GM18868 (cell line): Measurements from ENCODE around the gene NUTM2A.
"Not testable (repeated sequence)": the region's sequence is repeated elsewhere in the genome, so short reads cannot be mapped to it uniquely, and the experiment has no call there.

Experiments used
- ATAC-seq: cut with Tn5 transposase; IDR thresholded peaks from one replicate; pipeline ENCODE4 v1.9.1; 2021; ENCODE audit warnings: mild to moderate bottlenecking, moderate library complexity; ENCODE audit not compliant: unreplicated experiment

The NUTM2A gene

GRCh38 chr10:87225148-87225547, at the start of gene NUTM2A:
NUTM2A (plus strand) TSS chr10:87225448; CDS start chr10:87225831, 383 bp downstream.
- ATAC-seq: not testable (repeated sequence)

- not testable (repeated sequence) for ATAC-seq
Observed at GRCh38 chr10:87177587-87177986, 47.7 kb upstream of the NUTM2A start.

GRCh38 chr10:87184421-87184820, 40.8 kb upstream of the NUTM2A start:
- ATAC-seq: not testable (repeated sequence)

GRCh38 chr10:87186016-87186415, 39.2 kb upstream of the NUTM2A start:
- not testable (repeated sequence) for ATAC-seq

- ATAC-seq: not testable (repeated sequence)
Observed at GRCh38 chr10:87187573-87187972, 37.7 kb upstream of the NUTM2A start.

GRCh38 chr10:87191841-87192240, 33.4 kb upstream of the NUTM2A start:
- ATAC-seq: not testable (repeated sequence)

GRCh38 chr10:87200924-87201323, 24.3 kb upstream of the NUTM2A start:
- peak; percentile 61 for ATAC-seq

GRCh38 chr10:87204801-87205200, 20.4 kb upstream of the NUTM2A start:
- not testable (repeated sequence) for ATAC-seq

- ATAC-seq: not testable (repeated sequence)
Observed at GRCh38 chr10:87206922-87207321, 18.3 kb upstream of the NUTM2A start.

GRCh38 chr10:87210309-87210708, 14.9 kb upstream of the NUTM2A start:
- ATAC-seq: not testable (repeated sequence)

GRCh38 chr10:87211848-87212247, 13.4 kb upstream of the NUTM2A start:
- not testable (repeated sequence) for ATAC-seq

- not testable (repeated sequence) for ATAC-seq
Observed at GRCh38 chr10:87213150-87213765, 12.0 kb upstream of the NUTM2A start.

GRCh38 chr10:87213806-87214205, 11.4 kb upstream of the NUTM2A start:
- not testable (repeated sequence) for ATAC-seq

- not testable (repeated sequence) for ATAC-seq
Observed at GRCh38 chr10:87216120-87216519, 9.1 kb upstream of the NUTM2A start.

- ATAC-seq: not testable (repeated sequence)
Observed at GRCh38 chr10:87219370-87219769, 5.9 kb upstream of the NUTM2A start.

GRCh38 chr10:87222789-87223188, 2.5 kb upstream of the NUTM2A start:
- ATAC-seq: not testable (repeated sequence)

GRCh38 chr10:87228247-87228646, 3.0 kb downstream of the NUTM2A start:
- not testable (repeated sequence) for ATAC-seq

GRCh38 chr10:87229211-87229610, 4.0 kb downstream of the NUTM2A start:
- not testable (repeated sequence) for ATAC-seq

- ATAC-seq: not testable (repeated sequence)
Observed at GRCh38 chr10:87234854-87235253, 9.6 kb downstream of the NUTM2A start.

- not testable (repeated sequence) for ATAC-seq
Observed at GRCh38 chr10:87237244-87237643, 12.0 kb downstream of the NUTM2A start.

GRCh38 chr10:87239346-87239808, 14.1 kb downstream of the NUTM2A start:
- not testable (repeated sequence) for ATAC-seq

GRCh38 chr10:87242192-87242591, 16.9 kb downstream of the NUTM2A start:
- ATAC-seq: not testable (repeated sequence)

- not testable (repeated sequence) for ATAC-seq
Observed at GRCh38 chr10:87247335-87247734, 22.1 kb downstream of the NUTM2A start.
